GM23338 (cell line): ENCODE data around the gene INSRR.

Experiments
- EZH2phosphoT487 ChIP-seq: fragments of 200-600 bp; sonication (generic); IDR thresholded peaks from one replicate; pipeline ENCODE4 v1.8.1; 2018; ENCODE audit warnings: antibody characterized with exemption; ENCODE audit not compliant: unreplicated experiment
- ZNF114 ChIP-seq: fragments of 250-450 bp; sonication (Bioruptor Pico); IDR thresholded peaks from 2 replicates; pipeline ENCODE4 v1.5.0; 2020; ENCODE audit warnings: mild to moderate bottlenecking, moderate library complexity

GRCh38 chr1:156889802-156890580 lies 31.1 kb upstream of the INSRR start:
- TF ChIP-seq EZH2phosphoT487 = no peak
- no peak for TF ChIP-seq ZNF114 (CRISPR knock-in tag)
